T-helper 17 cell (primary cell): ENCODE data around the gene SHOC2. TPM values are rescaled to one million over a fixed set of nuclear protein-coding genes. Genes with fewer than 3 reads are reported as not detected.

ENCODE experiments used
- ATAC-seq: fragments of 150-1000 bp; cut with Tn5 transposase; 2 replicates; pipeline ENCODE4 v1.10.0; 2021; ENCODE audit warnings: mild to moderate bottlenecking, moderate library complexity
- DNase-seq, 3 donors: peaks; one replicate each; pipeline versions ENCODE4 v3.0.0 to v3.0.0-alpha.2; 2020 to 2021
- H3K9me3 ChIP-seq: one replicate; pipeline ENCODE4 v1.7.0; 2013; ENCODE audit warnings: low read length, mild to moderate bottlenecking; ENCODE audit not compliant: control insufficient read depth, poor library complexity, severe bottlenecking
- H3K27ac Mint-ChIP-seq: one replicate; pipeline ENCODE4 v1.8.0; 2022; ENCODE audit warnings: mild to moderate bottlenecking, moderate library complexity, mixed read lengths
- H3K27me3 Mint-ChIP-seq: one replicate; pipeline ENCODE4 v1.8.0; 2022; ENCODE audit warnings: mixed read lengths
- H3K36me3 Mint-ChIP-seq: one replicate; pipeline ENCODE4 v1.8.0; 2022; ENCODE audit warnings: low read depth, mixed read lengths
- H3K4me1 Mint-ChIP-seq: one replicate; pipeline ENCODE4 v1.8.0; 2022; ENCODE audit warnings: mild to moderate bottlenecking, mixed read lengths
- H3K4me3 Mint-ChIP-seq: one replicate; pipeline ENCODE4 v1.8.0; 2022; ENCODE audit warnings: mild to moderate bottlenecking, moderate library complexity, mixed read lengths
- total RNA-seq, 4 donors: library from RNA in 2 of 4; stranded (reverse) in 2 of 4; gene quantifications; one replicate each; pipeline ENCODE4 v1.2.3 and lab custom pipeline; 2022 to 2026

The SHOC2 gene
- total RNA-seq, 2 donors from 2014 or later = 68.0 to 71.1 TPM

DNA sequence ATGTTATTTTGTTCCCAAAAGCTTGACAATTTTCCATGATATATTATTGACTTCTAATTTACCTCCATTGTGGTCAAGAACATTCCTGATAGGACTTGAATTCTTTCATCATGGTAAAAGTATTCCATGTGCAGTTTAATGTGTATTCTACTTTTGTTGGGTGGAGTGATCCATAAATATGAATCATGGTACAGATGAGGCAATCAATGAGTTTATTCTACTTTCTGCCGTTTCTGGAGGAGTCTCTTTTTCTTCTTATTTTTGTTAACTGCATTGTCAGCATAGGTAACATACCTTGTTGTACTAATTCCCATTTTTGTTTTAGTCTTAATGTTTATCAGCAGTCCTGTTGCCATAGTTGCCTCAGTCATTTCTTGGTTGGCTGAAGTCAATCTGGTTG is 69.6 kb downstream of the SHOC2 start:
- no peaks in the 10 kb centered on the region for H3K27me3 Mint-ChIP-seq
- no peak overlapping the region for H3K4me3 Mint-ChIP-seq
- no peak overlapping the region for H3K27ac Mint-ChIP-seq
- DNase-seq = no peak
- H3K36me3 Mint-ChIP-seq = no peaks in the 10 kb centered on the region
- ATAC-seq = no peak
- H3K9me3 ChIP-seq = no peaks in the 10 kb centered on the region
- peaks cover 31% of the 10 kb centered on the region for H3K4me1 Mint-ChIP-seq

DNA sequence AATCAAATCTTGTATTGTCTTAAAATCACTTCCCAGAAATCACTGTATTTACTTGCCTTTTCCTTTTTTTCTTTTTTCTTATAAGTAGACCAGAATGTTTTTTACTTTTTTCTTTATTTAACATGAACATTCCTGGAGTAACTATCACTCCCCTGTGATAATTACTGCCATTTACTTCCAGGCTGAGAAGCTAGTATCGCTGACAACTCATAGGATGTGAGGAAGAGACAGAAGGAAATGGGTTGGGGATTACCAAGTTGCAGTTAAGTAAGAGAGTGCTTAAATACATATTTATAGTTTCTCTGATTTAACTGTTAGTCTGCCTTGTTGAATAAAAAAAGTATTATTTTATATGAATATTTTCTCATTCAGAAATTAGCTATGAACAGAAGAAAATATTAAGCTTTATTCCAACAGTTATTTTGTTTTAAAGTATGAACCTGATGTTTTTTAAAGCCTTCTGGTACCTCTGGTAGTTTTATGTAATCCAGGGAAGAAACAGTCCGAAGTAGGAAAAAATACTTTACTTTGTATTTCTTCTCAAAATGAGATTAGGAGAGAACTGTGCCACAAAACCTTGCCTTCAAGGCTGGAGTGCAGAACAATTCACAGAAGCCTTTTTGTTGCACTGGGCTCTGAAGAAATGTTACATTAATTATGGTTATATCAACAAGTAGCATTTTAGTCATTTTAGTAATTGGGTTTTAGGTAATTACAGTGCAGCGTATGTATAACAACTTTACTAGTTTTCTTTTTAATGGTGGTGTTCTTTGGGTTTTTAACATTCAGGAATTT is 72.8 kb downstream of the SHOC2 start:
- Mint-ChIP-seq H3K36me3 (peaks cover 2% of the 10 kb centered on the region), H3K27me3 (no peaks in the 10 kb centered on the region), H3K27ac (peak overlapping the region; percentile 88), H3K4me3 (peak overlapping the region; percentile 63), H3K4me1 (peaks cover 31% of the 10 kb centered on the region)
- H3K9me3 ChIP-seq = no peaks in the 10 kb centered on the region
- no peak for DNase-seq
- ATAC-seq = no peak

DNA sequence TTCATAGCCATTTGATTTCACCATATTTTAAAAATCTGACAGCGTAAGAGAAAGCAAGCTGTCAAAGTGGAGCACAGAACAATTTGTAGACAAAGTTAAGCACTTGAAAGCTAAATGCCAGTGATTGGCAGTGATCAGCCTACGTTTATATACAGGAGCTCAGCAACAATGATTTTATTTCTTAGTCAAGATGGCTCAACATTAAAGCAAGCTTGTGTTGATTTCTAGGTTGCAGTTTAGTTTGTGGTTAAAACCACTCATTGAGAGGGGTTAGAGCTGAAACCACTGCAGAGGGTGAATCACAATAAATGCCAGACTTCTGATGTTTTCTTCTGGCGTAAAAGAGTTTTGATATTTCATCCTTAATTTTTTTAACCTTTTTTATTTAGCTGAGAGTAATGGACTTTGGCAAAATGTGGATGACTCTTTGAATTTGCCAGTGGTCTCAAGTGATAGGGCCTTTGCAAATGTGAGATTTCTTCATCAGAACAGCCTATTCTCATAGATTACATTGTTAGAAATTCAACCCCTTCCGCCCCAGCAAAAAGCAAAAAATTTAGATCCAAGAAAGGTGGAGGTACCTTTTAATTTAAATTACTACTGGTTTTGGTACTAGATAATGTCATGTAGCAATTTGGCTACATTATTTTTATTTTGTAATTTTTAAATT is 73.8 kb downstream of the SHOC2 start:
- peak overlapping the region; percentile 88 for H3K27ac Mint-ChIP-seq
- peak overlapping the region; percentile 63 for H3K4me3 Mint-ChIP-seq
- peaks cover 2% of the 10 kb centered on the region for H3K36me3 Mint-ChIP-seq
- H3K27me3 Mint-ChIP-seq = no peaks in the 10 kb centered on the region
- H3K9me3 ChIP-seq = no peaks in the 10 kb centered on the region
- peak; percentile 97 for ATAC-seq
- peaks cover 29% of the 10 kb centered on the region for H3K4me1 Mint-ChIP-seq
- no peak for DNase-seq

DNA sequence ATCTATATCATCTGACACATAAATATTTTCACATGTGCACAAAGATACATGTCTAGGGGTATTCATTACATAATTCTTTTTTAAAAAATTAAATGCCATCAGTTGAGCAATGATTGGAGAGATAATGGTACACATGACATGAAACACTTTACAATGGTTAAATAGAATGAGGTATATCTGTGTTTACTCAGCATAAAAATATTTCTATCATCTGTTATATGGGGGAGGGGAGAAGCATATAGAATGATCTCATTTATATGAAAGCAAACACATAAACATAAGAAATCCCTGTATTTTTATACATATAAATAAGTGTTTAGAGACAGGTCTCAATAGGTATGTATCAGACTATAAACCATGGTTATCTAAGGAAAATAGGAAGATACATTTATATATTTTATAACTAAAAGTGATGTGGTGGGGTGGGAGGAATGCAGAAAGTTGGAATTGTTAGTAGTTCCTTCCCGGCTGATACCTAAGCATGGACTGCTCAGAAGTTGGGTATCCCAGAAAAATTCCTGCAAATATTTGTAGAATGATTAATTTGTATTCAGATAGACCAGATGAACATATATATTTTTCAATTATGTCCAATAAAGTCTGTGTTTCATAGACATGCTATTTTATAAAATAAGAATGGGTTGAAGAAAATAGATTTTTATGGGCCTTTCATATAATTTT is 75.1 kb downstream of the SHOC2 start:
- Mint-ChIP-seq H3K4me1 (peaks cover 25% of the 10 kb centered on the region), H3K36me3 (peaks cover 2% of the 10 kb centered on the region), H3K27ac (peak overlapping the region; percentile 88), H3K27me3 (no peaks in the 10 kb centered on the region), H3K4me3 (no peak overlapping the region)
- H3K9me3 ChIP-seq = no peaks in the 10 kb centered on the region
- ATAC-seq (no peak), DNase-seq (no peak)

DNA sequence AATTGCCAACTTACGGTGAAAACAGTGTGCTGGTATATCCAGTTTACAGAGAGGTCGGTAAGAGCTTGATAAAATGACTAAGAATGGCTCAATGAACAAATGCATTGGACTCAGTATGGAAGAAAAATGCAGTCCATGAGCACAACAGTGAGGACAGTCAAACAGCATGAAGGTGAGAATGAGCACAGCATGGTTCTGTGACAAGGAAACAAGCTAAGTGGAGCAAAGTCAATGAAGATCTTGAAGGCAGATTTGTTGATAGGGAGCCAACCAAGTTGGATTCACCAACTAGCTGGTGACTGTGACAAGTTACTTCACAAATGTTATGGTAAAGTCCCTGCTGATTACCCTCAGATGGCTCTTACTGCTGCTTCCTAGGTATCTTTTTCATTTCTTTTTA is 75.9 kb downstream of the SHOC2 start:
- DNase-seq (no peak), ATAC-seq (no peak)
- Mint-ChIP-seq H3K27ac (peak overlapping the region; percentile 54), H3K4me3 (no peak overlapping the region), H3K36me3 (peaks cover 2% of the 10 kb centered on the region), H3K27me3 (no peaks in the 10 kb centered on the region), H3K4me1 (peaks cover 21% of the 10 kb centered on the region)
- H3K9me3 ChIP-seq = no peaks in the 10 kb centered on the region

DNA sequence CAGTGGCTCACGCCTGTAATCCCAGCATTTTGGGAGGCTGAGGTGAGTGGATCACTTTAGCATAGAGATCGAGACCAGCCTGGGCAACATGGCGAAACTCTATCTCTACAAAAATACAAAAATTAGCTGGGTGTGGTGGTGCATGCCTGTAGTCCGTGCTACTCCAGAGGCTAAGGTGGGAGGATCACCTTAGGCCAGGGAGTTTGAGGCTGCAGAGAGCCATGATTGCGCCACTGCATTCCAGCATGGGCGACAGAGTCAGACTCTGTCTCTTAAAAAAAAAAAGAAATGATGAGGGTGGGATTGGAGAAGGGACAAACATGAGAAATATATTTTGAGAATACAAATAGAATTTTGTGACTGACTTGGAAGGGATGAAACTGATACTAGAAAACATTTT is 76.9 kb downstream of the SHOC2 start:
- no peak overlapping the region for H3K4me3 Mint-ChIP-seq
- ATAC-seq (no peak), DNase-seq (no peak)
- peaks cover 2% of the 10 kb centered on the region for H3K36me3 Mint-ChIP-seq
- H3K9me3 ChIP-seq = no peaks in the 10 kb centered on the region
- peak overlapping the region; percentile 54 for H3K27ac Mint-ChIP-seq
- H3K27me3 Mint-ChIP-seq = no peaks in the 10 kb centered on the region
- H3K4me1 Mint-ChIP-seq = peaks cover 17% of the 10 kb centered on the region

DNA sequence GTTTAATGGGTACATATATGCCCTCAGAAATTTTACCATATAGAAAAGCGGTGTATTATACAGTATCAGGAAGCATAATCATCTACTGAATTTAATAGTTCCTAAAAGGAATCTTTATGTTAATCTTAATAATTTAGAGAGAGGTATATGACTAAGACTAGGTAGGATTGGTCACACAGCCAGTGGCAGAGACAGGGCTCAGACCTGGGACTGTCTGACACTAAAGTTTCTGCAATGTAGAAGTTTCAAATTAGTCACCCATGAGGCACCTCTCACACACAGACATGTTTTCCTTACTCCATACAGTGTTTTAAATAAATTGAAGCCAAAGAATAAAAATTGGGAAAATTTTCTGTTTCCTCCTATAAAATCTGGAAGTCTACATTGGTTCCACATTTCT is 84.6 kb downstream of the SHOC2 start:
- peaks cover 4% of the 10 kb centered on the region for H3K4me1 Mint-ChIP-seq
- H3K27me3 Mint-ChIP-seq = no peaks in the 10 kb centered on the region

DNA sequence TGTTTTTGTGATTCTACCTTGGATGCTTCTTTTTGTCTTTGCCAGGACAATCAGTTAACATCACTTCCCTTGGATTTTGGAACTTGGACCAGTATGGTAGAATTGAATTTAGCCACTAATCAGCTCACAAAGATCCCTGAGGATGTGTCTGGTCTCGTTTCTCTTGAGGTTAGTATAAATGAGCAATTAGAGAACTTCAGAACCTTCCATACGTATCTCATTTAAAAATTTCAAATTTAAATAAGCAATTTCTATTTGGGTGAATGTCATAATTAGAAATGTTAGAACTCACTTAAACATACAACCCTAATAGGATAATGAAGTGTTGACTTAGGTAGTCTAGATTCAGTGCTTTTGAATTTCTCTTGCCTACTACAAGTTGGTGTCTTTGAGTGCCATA is 88.1 kb downstream of the SHOC2 start:
- Mint-ChIP-seq H3K4me1 (peaks cover 4% of the 10 kb centered on the region), H3K4me3 (no peak overlapping the region), H3K36me3 (peaks cover 2% of the 10 kb centered on the region), H3K27me3 (no peaks in the 10 kb centered on the region), H3K27ac (peak overlapping the region; percentile 37)
- ATAC-seq (no peak), DNase-seq (no peak)
- H3K9me3 ChIP-seq = no peaks in the 10 kb centered on the region

More for the DNA sequence above, 84.6 kb downstream of the SHOC2 start:
- no peak for ATAC-seq
- DNase-seq = no peak
- no peak overlapping the region for H3K4me3 Mint-ChIP-seq
- peaks cover 2% of the 10 kb centered on the region for H3K36me3 Mint-ChIP-seq
- no peaks in the 10 kb centered on the region for H3K9me3 ChIP-seq
- no peak overlapping the region for H3K27ac Mint-ChIP-seq

DNA sequence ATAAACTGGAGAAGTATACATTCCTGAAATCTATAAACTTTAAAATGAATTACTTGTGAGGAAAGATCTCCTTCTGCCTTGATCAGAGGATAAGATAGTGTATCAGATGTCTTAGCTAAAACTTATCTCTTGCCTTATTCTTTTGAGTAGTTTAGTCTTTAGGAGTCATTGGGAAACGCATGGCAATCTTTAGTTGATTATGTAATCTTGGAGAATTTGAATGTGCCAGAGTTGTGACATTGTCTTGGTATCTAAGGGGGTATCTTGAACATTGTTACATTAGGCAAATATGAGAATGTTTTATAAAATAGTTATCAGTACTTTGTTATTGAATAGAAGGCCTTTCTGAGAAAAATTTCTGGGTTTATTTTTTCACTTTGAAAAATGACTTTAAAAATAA is 95.8 kb downstream of the SHOC2 start:
- Mint-ChIP-seq H3K36me3 (peaks cover 2% of the 10 kb centered on the region), H3K4me1 (peaks cover 12% of the 10 kb centered on the region), H3K27ac (no peak overlapping the region), H3K4me3 (no peak overlapping the region), H3K27me3 (no peaks in the 10 kb centered on the region)
- ATAC-seq (no peak), DNase-seq (no peak)
- H3K9me3 ChIP-seq = no peaks in the 10 kb centered on the region

DNA sequence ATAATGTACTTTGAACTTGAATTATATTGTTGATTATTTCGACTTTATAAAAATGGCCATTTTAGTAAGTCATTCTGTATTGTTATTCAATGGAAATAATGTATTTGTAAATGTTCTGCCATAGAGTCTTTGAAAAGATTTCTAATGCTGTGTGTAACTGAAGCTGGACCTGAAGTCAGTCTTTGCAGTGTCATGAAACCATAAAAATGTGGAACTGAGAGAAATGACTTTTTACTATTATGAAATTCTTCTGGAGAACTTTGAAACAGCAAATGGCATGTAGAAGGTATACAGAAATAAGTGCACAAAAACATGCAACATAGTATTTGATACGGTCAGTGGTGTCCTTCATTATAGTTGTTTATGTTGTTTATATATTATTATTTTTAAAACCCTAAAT is 97.7 kb downstream of the SHOC2 start:
- Mint-ChIP-seq H3K4me1 (peaks cover 12% of the 10 kb centered on the region), H3K27ac (no peak overlapping the region), H3K36me3 (peaks cover 7% of the 10 kb centered on the region), H3K4me3 (no peak overlapping the region), H3K27me3 (no peaks in the 10 kb centered on the region)
- ATAC-seq (no peak), DNase-seq (no peak)
- no peaks in the 10 kb centered on the region for H3K9me3 ChIP-seq

DNA sequence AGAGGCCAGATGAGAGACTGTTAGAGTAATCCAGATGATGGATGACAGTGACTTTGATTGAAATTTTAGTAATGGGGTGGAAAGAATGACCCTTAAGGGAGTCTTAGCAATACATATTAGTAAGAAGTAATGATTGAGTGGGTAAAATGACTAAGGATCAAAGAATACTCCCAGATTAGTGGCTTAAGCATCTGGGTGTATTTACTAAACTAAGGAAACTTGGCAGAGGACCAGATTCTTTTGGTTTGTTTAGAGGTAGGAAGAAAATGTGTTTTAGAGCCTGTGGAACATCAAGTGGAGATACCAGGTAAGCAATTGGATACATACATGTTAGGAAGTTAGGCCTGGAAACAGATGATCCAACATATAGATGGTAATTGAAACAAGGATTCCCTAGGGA is 98.6 kb downstream of the SHOC2 start:
- Mint-ChIP-seq H3K27me3 (no peaks in the 10 kb centered on the region), H3K27ac (no peak overlapping the region), H3K4me3 (no peak overlapping the region), H3K36me3 (peaks cover 7% of the 10 kb centered on the region), H3K4me1 (peaks cover 12% of the 10 kb centered on the region)
- no peak for DNase-seq
- H3K9me3 ChIP-seq = no peaks in the 10 kb centered on the region
- no peak for ATAC-seq

DNA sequence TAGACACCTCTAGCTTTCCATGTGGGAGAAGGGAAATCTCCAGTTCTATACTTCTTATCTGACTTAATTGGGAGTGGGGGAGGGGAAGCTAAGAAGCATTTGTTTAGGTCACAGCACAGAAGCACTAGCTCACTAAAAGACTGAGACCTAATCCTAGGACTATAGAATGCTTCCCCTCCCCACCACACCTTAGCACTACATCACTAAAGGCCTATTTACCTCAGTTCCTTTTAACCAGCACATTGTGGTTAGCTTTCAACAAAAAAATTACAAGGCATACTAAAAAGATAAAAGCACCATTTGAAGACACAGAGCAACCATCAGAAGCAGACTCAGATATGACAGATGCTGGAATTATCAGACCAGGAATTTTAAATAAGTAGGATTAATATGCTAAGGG is 103.7 kb downstream of the SHOC2 start:
- Mint-ChIP-seq H3K4me1 (peaks cover 3% of the 10 kb centered on the region), H3K27ac (no peak overlapping the region), H3K36me3 (peaks cover 4% of the 10 kb centered on the region), H3K4me3 (no peak overlapping the region), H3K27me3 (no peaks in the 10 kb centered on the region)
- ATAC-seq (no peak), DNase-seq (no peak)
- H3K9me3 ChIP-seq = no peaks in the 10 kb centered on the region

DNA sequence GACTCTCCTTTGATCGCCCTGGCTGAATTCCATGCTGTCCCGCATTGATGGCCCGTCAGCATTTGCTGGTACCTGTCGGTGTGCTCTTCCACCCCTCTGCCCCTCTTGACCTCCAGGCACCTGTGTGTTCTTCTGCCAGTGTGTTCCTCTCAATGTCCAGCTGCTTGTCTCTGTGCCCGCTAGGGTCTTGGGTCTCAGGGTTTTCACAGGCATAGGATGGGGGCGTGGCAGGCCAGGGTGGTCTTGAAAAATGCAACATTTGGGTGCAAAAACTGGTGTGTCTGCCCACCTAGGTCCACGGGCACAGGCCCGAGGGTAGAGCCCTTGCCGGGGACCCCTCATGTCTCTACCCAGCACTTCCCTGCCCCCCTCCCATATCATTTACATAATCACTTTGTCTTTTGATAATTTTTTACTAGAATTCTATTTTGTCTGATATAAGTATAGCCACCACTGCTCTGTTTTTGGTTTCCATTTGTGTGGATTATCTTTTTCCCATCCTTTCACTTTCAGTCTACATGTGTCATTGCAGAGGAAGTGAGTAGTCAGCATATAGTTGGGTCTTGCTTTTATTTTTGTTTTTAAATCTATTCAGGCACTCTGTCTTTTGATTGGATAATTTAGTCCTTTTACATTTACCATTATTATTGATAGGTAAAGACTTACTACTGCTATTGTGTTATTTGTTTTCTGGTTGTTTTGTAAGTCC is 110.8 kb downstream of the SHOC2 start:
- peaks cover 4% of the 10 kb centered on the region for H3K36me3 Mint-ChIP-seq
- H3K27me3 Mint-ChIP-seq = no peaks in the 10 kb centered on the region
- H3K27ac Mint-ChIP-seq = no peak overlapping the region
- ATAC-seq = no peak
- no peak for DNase-seq
- no peaks in the 10 kb centered on the region for H3K4me1 Mint-ChIP-seq
- no peak overlapping the region for H3K4me3 Mint-ChIP-seq
- H3K9me3 ChIP-seq = peaks cover 5% of the 10 kb centered on the region
